ENCODE data around the gene IL24.

Gene IL24

DNA sequence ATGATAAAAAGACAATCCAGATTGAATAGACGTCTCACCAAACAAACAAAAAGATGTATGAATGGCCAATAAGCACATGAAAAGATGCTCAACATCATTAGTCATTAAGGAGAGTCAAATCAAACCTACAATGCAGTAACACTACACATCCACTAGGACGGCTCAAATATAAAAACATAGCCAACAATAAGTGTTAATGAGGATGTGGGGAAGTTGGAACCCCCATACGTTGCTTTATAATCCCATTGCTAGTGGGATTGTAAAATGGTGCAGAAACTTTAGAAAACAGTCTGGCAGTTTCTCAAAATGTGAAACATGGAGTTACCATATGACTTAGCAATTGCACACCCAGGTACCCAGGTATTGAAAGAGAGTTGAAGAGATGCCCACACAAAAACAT is 14.7 kb upstream of the IL24 start:
- no peak for DNase-seq

DNA sequence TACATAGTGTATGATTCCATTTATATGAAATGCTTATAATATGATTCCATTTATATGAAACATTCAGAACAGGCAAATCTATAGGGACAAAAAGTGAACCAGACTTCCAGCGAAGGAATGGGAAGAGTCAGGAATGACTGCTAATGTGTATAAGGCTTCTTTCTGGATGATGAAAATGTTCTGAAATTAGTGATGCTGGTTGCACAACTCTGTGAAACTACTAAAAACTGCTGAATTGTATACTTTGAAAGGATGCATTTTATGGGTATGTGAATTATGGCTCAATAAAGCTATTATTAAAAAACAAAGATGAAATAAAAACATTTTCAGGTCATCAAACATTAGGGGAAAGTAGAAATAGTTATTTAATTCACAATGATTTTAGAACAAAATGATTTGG is 14.1 kb upstream of the IL24 start:
- DNase-seq = no peak

DNA sequence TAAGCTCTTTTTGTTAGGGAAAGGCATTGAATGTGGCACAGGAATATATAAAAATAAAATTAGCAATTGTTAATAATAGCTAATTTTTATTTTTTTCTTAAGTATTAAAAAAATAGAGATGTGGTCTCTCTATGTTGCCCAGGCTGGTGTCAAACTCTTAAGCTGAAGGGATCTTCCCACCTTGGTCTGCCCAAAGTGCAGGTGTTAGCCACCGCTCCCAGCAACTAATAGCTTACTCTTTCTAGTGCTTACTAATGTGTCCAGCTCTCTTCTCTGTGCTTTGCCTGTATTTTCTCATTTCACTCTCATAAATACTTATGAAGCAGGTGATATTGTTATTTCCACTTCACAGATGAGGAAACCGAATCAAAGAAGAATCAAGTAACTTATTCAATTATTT is 13.4 kb upstream of the IL24 start:
- no peak for DNase-seq

DNA sequence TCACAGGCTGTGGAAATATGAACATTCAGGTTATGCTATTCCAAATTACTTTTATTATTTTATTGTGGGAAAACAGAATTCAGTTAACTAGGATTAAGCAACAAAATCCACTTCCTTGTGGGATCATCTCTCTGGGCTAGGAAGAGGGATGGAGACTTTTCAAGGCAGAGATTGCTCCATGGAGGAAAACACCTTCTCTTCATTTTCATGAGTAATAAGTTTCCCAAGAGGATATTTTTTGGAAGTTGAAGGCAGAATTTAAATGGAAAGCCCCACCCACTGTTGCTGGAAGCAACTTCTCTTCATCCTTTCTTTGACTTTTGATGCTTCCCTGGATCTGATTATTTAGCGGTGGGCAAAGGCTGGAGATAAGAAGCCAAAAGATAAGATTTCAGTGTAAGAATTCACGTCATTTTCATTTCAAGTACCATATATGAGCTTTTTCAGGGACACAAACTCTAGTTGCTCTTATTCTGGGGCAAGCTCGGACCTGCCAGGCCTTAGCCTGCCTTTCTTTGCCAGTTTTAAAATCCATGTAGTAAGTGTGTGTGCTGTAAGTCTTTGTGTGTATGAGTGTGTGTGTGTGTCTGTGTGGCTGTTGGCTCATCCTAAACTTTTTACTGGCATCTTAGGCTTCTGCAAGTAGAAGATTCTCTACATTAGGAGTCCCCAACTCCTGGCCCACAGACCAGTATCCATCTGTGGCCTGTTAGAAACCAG is 11.7 kb upstream of the IL24 start:
- DNase-seq = no peak

- DNase-seq = no peak
Observed at GRCh38 chr1:206886831-206887230, 10.4 kb upstream of the IL24 start.

GRCh38 chr1:206887701-206888100 is 9.5 kb upstream of the IL24 start:
- no peak for DNase-seq

DNA sequence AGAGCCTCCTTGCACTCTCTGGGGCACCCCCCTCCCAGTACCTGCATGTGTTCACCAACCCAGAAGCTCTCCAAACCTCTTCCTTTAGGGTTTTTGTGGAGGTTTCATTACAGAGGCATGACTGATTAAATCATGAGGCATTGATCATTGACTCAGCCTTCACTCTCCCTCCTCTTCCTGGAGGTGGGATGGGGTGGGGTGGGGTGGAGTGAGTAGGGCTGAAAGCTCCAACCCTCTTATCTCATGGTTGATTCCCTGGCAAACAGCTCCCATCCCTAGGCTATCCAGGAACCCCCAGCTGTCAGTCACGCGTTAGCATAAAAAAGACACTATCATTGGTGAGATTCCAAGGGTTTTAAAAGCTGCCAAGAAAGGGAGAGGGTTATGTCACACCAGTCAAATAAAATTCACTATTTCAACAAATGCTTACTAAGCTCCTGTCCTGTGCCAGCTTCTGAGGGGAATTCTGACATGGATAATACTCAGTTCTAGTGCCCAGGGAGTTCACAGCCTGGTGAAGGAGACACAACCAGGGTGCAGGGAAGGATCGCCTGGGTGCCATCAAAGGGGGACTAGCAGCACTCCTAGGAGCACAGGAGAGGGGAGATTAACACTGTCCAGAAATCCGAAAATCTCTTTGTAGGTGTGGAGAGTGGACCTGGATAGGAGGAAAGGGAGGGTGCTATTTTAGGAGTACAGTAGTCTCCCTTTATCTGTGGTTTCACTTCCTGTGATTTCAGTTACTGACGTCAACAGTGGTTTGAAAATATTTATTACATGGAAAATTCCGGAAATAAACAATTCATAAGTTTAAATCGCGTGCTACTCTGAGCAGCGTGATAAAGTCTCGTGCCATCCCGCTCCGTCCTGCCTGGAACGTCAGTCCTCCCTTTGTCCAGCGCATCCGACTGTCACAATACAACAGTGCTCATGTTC is 6.8 kb upstream of the IL24 start:
- no peak for DNase-seq

GRCh38 chr1:206891412-206891811 is 5.8 kb upstream of the IL24 start:
- no peak for DNase-seq

DNA sequence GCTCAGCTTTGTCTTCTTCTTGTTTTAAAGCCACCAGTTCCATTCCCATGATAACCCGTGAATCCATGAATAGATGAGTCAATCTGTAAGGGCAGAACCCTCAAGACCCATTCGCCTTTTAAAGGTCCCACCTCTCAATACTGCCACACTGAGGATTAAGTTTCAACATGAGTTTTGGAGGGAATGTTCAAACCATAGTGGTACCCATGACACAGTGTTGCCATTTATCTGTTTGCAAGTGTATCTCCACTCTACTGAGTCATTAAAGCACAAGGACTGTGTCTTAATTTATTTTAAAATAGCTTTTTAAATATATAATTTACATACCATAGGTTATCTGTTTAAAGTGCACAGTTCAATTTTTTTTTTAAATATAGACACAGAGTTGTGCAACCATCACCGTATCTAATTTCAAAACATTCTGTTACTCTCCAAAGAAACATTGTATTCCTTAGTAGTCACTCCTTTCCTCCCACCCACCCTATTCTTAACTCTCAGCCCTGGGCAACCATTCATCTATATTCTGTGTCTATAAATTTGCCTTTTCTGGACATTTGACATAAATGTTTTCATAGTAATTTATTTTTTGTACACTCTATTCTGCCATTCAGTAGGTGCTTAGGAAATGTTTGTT is 4.8 kb upstream of the IL24 start:
- no peak for DNase-seq

DNA sequence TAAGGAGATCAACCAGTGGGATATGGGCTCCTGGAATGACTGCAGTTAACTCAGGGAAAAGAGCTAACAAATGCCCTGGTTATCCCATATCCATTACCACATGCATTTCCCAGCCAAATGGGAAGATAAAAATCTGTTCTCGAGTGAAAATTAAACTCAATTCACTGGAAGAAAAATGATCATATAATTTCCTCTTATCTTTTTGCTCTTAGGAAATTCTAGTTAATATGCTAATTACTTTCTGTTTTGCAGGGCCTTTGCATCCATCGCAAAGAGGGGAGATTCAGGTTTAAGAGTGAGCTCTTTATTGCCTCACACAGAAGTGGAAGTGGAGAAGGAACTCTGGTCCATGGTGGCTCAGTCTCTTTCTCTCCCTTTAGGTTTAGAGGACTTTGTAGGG is 3.9 kb upstream of the IL24 start:
- DNase-seq = no peak

DNA sequence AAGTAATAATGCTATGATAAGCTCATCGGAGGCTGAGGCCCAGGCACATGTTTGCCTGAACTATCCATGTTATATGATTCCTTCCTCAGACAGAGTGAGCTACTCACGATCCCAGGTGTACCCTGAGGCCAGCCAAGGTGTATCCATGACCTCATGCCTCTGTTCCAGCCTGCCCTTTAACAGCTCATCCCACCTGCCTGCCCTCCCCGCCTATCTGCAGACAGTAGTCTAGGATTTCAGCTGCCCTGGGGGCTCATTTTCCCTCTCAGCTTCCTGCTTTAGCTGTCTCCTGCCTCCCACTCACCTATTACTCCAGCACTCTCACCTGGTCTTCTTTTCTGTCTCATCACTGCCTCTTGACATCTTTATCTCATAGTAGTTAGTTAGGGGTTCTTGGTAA is 1.9 kb upstream of the IL24 start:
- no peak for DNase-seq

DNA sequence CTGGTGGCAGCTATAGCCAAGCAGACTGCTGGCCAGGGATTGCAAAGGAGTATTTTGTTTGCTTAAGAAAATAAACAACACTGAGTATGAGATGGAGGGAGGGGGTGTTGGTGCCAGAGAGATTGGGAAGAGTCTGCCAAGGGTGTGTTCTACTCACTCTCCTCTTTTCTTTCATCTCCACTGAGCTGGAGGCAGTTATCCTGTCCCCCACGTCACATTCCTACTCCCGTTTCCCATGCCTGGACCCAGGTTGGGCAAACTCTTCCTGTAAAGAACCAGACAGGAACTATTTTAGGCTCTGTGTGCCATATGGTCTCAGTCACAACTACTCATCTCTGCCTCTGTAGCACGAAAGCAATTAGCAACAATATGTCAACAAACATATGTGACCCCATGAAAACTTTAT is 1.4 kb upstream of the IL24 start:
- no peak for DNase-seq

- DNase-seq = no peak
Observed at GRCh38 chr1:206896261-206896660, 982 bp upstream of the IL24 start.

- DNase-seq = no peak
Observed at GRCh38 chr1:206898089-206898914, 1.1 kb downstream of the IL24 start.

- DNase-seq = no peak
Observed at GRCh38 chr1:206898915-206899431, 1.7 kb downstream of the IL24 start.

GRCh38 chr1:206899717-206900116 is 2.5 kb downstream of the IL24 start:
- no peak for DNase-seq

- DNase-seq = no peak
Observed at GRCh38 chr1:206900149-206900548, 2.9 kb downstream of the IL24 start.

GRCh38 chr1:206901944-206902343 is 4.7 kb downstream of the IL24 start:
- DNase-seq = no peak

DNA sequence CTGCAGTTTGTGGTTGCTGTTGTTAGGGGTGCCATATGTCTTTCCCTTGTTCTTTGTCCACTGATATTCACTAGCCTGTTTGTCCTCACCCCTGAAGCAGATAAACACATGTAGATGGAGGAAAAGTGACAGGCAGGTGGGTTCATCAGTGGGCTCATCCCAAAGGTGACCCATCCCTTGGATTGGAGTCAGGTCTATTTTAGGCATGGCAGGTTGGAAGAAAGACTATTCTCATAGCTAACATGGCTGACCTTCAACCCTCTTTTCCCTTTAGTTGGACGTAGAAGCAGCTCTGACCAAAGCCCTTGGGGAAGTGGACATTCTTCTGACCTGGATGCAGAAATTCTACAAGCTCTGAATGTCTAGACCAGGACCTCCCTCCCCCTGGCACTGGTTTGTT is 5.5 kb downstream of the IL24 start:
- no peak for DNase-seq

- no peak for DNase-seq
Observed at GRCh38 chr1:206903687-206904086, 6.4 kb downstream of the IL24 start.

DNA sequence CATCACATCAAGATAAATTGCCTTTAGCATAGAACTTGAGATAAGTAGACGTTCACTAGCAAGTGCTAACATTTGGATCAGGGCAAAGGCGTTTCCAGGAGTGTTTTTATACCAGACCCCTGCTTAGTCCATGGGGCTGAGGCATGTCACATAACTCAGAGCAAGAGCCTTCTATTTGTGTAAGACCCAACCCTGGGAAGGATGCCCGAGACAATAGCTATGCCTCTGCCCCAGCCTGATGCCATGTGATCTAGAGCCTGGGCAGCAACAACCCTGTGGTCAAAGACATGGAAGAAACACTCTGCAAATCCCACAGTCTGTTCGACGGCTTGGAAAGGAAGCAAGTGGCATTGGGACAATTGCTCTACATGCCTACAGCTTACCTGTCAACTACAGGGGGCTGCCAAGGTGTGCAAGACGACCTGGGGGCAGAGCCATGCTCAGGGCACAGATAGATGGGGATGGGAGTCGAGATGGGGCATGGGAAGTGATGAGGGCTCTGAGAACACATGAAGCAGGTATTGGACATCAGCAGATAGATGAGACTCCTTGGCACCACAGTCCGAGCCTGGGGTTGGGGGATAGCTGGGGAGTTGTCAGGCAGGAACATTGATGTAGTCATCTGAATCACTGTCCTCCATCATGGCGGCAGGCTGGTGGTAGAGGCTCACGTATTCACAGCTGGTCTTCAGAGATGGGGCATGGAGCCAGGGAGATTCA is 7.3 kb downstream of the IL24 start:
- no peak for DNase-seq

Data from femur (tissue), 1 donor.